ENCODE data around the gene IRS2.
A peak's percentile ranks its signal among the peaks of the same experiment; 100 is the strongest.
"Not testable (repeated sequence)": the region's sequence is repeated elsewhere in the genome, so short reads cannot be mapped to it uniquely, and the experiment has no call there.

The IRS2 gene, protein sequence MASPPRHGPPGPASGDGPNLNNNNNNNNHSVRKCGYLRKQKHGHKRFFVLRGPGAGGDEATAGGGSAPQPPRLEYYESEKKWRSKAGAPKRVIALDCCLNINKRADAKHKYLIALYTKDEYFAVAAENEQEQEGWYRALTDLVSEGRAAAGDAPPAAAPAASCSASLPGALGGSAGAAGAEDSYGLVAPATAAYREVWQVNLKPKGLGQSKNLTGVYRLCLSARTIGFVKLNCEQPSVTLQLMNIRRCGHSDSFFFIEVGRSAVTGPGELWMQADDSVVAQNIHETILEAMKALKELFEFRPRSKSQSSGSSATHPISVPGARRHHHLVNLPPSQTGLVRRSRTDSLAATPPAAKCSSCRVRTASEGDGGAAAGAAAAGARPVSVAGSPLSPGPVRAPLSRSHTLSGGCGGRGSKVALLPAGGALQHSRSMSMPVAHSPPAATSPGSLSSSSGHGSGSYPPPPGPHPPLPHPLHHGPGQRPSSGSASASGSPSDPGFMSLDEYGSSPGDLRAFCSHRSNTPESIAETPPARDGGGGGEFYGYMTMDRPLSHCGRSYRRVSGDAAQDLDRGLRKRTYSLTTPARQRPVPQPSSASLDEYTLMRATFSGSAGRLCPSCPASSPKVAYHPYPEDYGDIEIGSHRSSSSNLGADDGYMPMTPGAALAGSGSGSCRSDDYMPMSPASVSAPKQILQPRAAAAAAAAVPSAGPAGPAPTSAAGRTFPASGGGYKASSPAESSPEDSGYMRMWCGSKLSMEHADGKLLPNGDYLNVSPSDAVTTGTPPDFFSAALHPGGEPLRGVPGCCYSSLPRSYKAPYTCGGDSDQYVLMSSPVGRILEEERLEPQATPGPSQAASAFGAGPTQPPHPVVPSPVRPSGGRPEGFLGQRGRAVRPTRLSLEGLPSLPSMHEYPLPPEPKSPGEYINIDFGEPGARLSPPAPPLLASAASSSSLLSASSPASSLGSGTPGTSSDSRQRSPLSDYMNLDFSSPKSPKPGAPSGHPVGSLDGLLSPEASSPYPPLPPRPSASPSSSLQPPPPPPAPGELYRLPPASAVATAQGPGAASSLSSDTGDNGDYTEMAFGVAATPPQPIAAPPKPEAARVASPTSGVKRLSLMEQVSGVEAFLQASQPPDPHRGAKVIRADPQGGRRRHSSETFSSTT (N-terminal part only)

DNA sequence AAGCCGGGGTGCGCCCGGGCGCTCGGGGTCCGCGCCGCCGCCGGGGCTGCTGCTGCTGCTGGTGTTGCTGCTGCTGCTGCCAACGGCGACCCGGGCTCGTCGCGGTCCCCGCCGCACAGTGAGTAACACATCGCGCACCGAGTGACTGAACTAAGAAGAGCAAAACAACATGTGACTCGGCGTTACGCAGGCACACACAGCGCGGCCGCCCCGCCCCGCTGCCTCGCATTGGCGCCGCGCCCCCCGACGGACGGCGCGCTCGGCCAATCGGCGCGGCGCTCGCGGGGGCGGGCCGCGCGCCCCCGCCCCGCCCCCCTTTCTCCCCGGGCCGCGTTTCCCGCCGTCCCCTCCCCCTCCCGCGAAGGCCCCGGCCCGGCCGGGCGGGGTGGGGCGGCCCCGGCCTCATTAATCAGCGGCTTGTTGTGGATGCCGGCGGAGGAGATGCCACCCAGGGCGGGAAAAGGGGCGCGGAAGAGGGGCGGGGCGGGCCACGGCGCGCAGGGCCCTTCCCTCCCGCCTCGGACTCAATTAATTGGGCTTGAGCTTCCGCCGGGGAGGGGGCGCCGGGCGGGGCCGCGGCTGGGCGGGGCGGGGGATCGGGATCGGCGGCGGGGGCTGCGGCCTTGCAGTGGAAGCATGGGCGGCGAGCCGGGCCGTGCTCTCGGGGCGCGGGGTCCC lies at the start of gene IRS2:
TSS of gene IRS2 (minus strand) at position 127 of the 678 bp plus-strand sequence. CDS start 530 bp downstream, outside the sequence.
- DNase-seq (ENCODE audit: low spot score), result peak; percentile 67

DNA sequence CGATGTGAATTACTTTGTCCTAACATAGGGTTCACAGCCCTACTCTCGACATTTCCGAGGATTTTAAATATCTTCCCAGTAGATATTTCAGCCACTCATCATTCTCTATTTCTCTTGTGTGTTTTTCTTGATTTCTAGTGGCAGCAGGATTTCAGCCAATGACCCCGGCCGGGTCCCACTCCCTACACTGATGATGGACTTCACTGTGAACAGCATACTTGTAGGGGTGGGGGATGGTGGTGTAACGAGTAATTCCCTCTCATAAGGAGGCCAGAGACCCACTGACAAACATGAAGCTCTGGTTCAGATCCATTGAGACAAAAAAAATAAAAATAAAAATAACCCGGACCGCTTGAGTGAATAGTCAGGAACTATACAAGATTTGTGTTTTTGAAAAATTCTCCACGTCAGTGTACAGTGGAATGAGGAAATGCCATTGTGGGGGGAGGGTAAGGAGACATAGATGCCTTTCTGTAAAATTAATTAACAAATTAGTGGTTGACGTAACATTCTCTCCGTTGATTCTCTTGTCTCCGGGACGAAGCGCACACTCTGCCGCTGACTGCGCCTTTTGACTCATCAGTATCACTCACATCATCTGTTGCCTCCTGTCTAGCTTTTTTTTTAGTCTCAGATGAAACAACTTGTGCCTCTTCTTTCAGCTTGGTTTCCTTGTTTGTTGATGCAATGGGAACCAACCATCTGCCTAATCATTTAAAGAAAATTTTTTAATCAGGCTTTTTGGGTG lies 48.8 kb upstream of the IRS2 start:
- DNase-seq (ENCODE audit: low spot score), result no peak

DNA sequence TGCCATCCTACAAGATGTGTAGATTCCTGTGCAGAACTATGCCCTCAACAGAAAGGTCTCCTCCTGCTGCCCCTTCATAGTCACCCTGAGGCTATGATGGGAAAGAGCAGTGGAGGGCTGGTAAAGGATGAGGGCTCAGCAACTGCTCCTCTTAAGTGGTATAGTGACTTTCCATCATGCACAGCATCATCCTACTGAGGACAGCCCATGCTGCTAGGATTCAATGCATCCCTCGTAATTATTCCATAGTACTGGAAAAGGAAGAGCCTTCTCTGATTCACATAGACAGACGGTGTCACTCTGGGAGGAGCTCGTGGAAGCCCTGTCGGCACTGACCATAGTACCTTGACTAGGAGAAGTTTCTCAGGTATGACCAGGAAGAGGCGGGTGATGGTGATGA lies 47.6 kb upstream of the IRS2 start:
- DNase-seq (ENCODE audit: low spot score), result no peak

DNA sequence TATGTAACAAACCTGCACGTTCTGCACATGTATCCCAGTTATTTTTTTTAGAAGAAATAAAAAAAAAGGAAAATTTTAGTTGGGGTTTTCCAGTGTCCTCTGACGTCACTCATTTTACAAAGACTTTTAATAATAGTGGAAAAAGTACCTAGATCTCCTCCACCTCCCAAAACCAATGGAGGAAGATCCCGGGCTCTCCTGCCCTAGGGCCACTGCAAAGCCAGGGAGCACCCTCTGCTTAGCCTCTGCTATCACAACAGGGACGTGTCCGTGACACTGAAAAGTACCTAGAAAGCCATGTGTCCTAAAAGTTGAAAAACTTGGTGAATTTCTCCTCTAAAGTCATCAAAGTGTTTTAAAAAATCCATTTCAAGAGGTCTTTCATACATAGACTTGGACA lies 46.7 kb upstream of the IRS2 start:
- no peak for DNase-seq (ENCODE audit: low spot score)

DNA sequence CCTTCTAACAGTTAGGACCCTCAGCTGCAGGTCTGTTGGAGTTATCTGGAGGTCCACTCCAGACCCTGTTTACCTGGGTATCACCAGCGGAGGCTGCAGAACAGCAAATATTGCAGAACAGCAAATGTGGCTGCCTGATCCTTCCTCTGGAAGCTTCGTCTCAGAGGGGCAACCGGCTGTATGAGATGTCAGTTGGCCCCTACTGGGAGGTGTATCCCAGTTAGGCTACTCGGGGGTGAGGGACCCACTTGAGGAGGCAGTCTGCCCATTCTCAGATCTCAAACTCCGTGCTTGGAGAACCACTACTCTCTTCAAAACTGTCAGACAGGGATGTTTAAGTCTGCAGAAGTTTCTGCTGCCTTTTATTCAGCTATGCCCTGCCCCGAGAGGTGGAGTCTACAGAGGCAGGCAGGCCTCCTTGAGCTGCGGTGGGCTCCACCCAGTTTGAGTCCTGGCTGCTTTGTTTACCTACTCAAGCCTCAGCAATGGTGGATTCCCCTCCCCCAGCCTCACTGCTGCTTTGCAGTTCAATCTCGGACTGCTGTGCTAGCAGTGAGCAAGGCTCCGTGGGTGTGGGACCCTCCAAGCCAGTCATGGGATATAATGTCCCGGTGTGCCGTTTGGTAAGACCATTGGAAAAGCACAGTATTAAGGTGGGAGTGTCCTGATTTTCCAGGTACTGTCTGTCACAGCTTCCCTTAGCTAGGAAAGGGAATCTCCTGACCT lies 42.4 kb upstream of the IRS2 start:
- not testable (repeated sequence) for DNase-seq (ENCODE audit: low spot score)

DNA sequence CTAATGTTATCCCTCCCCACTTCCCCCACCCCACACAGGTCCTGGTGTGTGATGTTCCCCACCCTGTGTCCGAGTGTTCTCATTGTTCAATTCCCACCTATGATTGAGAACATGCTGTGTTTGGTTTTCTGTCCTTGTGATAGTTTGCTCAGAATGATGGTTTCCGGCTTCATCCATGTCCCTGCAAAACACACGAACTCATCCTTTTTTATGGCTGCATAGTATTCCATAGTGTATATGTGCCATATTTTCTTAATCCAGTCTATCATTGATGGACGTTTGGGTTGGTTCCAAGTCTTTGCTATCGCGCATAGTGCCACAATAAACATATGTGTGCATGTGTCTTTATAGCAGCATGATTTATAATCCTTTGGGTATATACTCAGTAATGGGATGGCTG lies 36.8 kb upstream of the IRS2 start:
- not testable (repeated sequence) for DNase-seq (ENCODE audit: low spot score)

DNA sequence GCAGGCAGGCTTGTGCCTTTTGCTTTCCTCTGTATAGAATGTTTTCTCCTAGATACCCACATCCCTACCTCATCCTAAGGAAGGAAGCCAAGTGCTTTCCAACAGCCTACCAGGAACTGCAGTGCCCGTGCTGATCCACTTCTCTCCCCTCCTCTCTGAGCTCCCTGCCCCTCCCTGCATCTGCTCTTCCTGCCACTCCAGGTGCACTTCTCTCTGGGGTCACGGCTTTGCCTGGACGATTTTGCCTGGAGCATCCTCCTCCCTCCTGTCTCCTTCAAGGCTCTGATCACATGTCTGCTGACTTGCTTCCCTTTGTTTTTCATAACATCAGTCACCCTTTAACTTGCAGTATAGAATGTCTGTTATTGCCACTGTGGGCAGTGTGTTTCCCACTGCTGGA lies 34.7 kb upstream of the IRS2 start:
- no peak for DNase-seq (ENCODE audit: low spot score)

DNA sequence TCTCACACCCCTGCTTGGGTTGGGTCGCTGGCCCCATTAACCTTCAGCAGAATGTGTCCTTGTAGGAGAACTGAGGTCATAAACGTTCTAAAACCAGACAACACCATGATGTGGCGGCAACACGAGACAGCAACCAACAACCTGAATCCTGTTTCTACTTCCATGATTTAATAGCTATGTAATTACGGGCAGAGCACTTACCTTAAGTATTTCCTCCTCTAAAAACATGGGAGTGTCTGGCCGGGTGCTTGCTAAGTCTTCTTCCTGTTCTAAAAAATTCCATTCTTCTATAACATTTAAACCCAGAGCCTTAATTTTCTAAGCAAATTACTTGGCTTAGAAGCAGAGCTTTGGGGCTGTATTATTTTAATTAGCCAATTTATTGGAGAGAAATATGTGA lies 33.5 kb upstream of the IRS2 start:
- DNase-seq (ENCODE audit: low spot score), result no peak

DNA sequence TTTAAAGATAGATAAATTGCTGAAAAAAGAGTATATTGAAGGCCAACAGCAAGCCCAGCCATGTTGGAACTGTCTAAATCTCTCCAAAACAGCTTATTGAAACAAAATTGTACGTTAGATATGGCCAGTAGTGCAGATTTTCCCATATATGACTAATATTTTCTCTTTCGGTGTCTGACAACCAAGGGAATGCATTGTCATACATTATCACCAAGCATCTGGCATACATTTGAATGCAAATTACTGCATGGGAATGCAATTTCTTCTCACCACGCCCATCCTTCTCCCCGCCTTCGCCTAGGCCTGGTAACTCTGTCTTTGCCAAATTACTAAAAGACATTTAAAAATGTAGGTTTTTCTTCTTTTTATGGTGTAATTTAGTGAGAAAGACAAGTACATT lies 32.5 kb upstream of the IRS2 start:
- no peak for DNase-seq (ENCODE audit: low spot score)

DNA sequence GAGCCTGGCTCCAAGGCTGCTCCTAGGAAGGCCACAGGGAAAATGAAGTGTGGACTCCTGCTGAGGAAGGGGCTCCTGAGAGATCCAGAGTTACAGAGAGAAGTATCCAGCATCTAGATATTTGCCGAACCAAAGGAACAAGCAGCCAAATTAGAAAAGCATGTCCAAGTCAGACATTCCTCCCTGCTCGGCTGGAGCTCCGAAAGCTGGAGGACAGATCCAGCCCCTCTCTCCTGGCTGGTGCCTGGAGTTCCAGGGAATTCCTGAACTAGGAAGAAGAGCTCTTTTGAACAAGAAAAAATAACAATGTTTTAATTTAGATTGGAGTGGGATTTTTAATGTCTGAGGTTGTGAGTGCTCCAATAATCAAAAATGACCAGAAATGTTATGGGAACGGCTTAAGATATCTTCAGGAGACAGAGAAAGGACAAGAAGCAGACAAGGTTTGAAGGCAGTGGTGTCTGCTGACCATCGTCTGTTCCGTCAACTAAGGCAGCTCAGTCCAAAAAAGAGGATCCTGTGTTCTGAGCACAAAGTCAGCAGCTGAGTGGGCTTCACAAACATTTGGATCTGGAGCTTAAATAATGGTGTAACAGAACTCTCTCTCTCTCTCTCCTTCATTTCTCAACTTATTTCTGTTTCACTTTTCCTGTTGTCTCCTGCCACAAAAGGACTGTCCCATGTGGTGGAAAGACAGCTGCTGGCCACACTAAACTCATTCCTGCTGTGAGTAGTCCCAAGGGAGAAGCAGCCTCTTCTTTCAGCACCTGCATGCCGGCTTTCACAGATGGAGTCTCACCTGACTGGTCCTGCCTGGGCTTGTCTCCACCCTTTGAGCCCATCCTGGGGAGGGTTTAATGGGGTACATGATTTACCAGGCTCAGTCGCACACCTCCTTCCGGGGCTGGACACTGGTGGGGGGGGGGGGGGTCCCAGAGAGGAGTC lies 31.5 kb upstream of the IRS2 start:
- no peak for DNase-seq (ENCODE audit: low spot score)

DNA sequence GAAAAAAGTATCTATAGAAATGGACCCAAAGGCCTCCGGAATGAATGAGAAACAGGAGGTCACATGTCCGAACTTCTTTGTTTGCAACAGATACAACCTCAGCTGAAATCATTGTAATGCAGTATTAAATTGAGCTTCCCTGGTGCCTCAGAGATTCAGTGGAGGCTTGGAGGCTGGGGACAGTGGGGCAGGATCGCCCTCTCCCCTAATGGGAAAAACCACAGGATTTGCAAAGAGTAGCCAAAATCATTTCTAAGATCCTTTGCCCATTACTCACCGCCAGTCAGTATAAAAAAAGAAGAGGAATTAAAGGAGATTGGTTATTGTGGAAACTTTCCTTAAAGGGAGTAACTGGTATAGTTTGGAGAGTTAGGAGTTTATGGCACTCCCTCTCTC lies 30.4 kb upstream of the IRS2 start:
- DNase-seq (ENCODE audit: low spot score), result no peak

DNA sequence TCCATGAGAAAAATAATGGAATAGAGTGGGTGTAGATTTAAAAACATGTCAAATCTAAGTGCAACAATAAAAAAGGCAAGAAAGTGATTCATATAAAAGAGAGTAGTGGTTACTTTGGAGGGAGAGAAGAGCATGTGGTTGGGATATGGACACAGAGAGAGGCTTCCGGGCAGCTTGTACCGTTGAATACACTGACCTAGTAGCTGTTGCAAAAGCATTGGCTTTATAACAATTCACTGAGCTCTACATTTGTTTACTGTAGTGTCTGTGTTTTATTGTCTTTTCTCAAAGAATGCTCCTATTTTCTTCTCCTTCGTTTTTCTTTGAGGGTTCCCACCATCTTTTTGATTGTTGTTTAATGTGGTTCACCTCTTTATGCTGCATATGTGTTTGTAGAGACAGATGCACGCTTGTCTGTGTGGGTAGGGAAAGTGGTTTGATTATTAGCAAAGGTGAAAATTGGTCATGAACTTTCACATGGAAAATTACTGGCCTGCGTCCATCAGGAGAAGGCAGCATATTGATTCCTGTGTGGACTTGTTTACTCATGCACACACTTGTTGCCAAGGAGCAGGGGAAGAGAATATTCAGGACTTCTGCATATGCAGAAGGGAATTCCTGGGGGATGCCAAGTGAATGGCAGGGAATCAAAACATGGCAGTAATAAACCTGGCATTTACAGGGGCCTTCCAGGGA lies 29.9 kb upstream of the IRS2 start:
- no peak for DNase-seq (ENCODE audit: low spot score)

DNA sequence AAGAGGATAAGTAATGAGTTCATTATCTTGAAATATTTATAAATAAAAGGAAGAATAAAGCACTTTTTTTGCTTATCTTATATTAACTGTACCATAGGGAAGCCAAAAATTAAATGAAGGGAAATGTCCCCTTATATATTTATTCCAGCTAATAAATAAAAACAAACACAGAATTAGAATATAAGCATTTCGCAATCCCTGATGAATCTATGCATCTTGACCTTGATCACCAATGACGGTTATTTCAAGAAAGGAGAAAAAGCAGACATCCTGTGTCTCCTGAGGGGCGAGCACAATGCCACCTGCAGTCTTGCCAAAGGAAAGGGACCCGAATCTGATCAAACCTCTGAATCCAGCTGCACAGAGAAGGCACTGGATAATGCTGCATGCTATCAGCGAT lies 29.3 kb upstream of the IRS2 start:
- DNase-seq (ENCODE audit: low spot score), result no peak

DNA sequence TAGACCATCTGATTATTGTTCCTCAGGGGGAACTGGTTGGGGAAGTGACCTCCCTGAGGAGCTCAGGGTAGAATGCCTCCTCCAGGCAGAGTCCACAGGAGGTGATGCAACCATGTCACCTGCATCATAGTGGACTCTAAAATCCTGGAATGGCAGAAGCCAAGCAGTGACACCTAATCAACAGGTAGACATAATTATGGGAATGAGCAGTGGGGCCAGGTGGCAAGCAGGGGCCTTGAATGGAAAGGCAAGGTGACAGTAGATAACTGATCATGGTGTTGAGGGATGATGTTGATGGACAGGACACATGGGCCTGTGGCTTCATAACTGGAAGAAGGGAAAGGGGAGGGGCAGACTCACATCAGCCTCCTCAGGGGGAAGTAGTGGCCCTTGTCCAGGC lies 27.3 kb upstream of the IRS2 start:
- DNase-seq (ENCODE audit: low spot score), result no peak

DNA sequence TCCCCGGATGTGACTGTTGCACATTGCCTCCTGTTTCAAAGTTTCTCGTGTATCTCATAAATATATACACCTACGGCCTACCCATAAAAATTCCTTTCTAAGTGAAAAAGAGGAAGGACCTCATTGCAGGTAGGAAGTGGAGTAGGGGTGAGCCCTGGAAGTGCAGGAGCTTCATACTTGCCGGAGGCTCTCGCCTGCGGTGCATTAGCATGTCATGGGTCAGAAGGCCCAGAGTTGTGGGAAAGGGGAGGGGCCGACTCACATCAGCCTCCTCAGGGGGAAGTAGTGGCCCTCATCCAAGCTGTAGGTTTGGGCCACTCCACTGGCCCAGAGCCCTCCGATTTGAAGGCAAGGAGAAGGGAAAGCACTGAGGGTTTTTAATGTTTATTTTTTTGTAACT lies 26.0 kb upstream of the IRS2 start:
- DNase-seq (ENCODE audit: low spot score), result no peak

DNA sequence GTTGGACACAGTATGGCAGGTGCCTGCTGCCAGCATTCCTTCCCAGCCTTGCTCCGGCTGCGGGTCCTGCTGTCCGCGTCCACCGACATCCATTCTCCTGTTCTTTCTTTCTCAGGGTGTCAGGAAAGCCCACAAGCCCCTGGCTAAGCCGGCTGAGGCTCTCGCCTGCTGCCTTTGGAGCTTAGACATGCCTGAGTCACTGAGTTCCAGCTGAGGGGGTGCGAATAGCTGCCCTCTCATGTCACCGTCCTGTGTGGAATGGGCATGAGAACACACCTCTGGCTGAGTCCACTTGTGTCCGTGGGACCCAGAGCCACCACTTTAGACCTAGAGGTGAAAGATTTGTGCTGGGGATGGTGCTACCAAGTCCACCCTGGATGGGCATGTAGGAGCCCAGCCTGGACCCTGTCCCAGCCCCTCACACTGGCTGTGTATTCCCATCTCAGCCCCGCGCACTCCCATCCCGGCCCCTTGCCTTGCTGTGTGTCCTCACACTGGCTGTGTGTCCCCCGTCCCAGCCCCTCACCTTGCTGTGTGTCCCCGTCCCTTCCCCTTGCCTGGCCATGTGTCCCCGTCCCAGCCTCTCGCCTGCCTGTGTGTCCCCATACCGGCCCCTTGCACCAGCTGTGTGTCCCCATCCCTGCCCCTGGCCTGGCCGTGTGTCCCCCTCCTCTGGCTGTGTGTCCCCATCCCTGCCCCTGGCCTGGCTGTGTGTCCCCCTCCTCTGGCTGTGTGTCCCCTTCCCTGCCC lies 24.6 kb upstream of the IRS2 start:
- DNase-seq (ENCODE audit: low spot score), result no peak

DNA sequence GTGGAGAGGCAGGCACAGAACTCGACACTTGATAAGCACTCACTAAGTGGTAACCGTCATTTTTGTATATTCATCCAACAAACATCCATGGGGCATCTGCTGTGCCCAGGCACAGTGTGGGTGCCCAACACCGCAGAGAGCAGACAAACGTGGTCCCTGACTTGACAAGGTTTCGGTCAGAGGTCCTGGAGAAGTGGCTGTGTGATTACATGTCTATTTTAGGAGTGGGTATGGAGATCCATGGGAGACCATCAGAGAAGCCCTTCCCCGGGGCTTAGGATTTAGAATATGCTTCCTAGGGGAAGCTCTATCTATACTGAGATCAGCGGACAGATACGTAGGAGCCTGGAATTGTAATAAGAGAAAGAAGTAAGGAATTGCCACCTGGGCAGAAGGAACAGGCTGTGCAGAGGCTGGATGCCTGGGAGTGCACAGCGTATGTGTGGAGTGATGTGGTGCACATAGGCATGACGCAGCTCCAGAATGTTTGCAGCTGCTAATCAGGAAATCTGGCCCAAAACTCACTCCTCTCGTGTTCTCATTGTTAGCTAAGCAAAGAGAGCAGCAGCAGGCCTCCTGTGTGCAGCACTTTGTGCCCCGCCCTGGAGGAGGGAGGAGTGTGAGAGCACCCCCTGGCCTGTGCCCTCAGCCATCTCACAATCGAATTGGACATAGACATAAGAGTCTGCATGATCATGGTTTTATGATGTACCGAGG lies 23.0 kb upstream of the IRS2 start:
- DNase-seq (ENCODE audit: low spot score), result no peak
